Vagina (tissue), 2 donors: Measurements from ENCODE around the gene MIEN1. TPM values are rescaled to one million over a fixed set of nuclear protein-coding genes. Genes with fewer than 3 reads are reported as not detected.
"Not testable (repeated sequence)": the region's sequence is repeated elsewhere in the genome, so short reads cannot be mapped to it uniquely, and the experiment has no call there.

Experiments used
- DNase-seq, 2 donors: peaks; one replicate each; pipeline ENCODE4 v3.0.0-alpha.2; 2017; ENCODE audit errors: extremely low spot score in 2 of 2
- H3K27ac ChIP-seq: fragments of 200-600 bp; sonication (generic); one replicate; pipeline ENCODE4 v1.5.1; 2019
- H3K27me3 ChIP-seq: fragments of 200-600 bp; sonication (generic); one replicate; pipeline ENCODE4 v1.5.1; 2019
- H3K36me3 ChIP-seq, 2 donors: fragments of 200-600 bp; sonication (generic); one replicate each; pipeline ENCODE4 v1.5.1; 2017 to 2019
- H3K4me1 ChIP-seq: fragments of 200-600 bp; sonication (generic); one replicate; pipeline ENCODE4 v1.5.1; 2019
- H3K4me3 ChIP-seq, 2 donors: fragments of 200-600 bp; sonication (generic); 1 replicate in 1 of 2; 2 replicates in 1 of 2; pipeline ENCODE4 v1.5.1; 2016 to 2019
- H3K9me3 ChIP-seq: fragments of 200-600 bp; sonication (generic); one replicate; pipeline ENCODE4 v1.5.1; 2019
- POLR2A ChIP-seq, 2 donors: fragments of 450-650 bp; IDR thresholded peaks; one replicate each; pipeline ENCODE4 v1.6.1; 2017; ENCODE audit warnings: antibody characterized with exemption in 2 of 2, mild to moderate bottlenecking in 2 of 2, moderate library complexity in 2 of 2
- POLR2AphosphoS5 ChIP-seq, 2 donors: sonication (generic); formaldehyde crosslinking; IDR thresholded peaks; one replicate each; pipeline ENCODE4 v1.9.0; 2017; ENCODE audit warnings: antibody characterized with exemption in 2 of 2, mild to moderate bottlenecking in 2 of 2, low read depth in 1 of 2; ENCODE audit not compliant: insufficient read depth in 1 of 2
- intact Hi-C: fragments of 100-400 bp; cut with DNase I; formaldehyde crosslinking; loops from one replicate; pipeline ENCODE4 v1.15.1; 2023
- total RNA-seq: library from RNA; depleted of rRNA; stranded (reverse); fragments of >200 nt; gene quantifications from one replicate; pipeline ENCODE4 v1.2.3, GENCODE V29; 2016
- TF ChIP-seq, protein P1 (sequence below), 3 experiments: fragments of 450-650 bp in 2 of 3; fragments of 200-600 bp in 1 of 3; sonication (generic) in 1 of 3; IDR thresholded peaks; one replicate each; pipeline ENCODE4 v1.5.1; 2017 to 2019; ENCODE audit warnings: antibody characterized with exemption in 3 of 3, mild to moderate bottlenecking in 2 of 3, moderate library complexity in 2 of 3

The MIEN1 gene
- total RNA-seq, 1 donor from 2014 or later: 74.2 TPM

DNA sequence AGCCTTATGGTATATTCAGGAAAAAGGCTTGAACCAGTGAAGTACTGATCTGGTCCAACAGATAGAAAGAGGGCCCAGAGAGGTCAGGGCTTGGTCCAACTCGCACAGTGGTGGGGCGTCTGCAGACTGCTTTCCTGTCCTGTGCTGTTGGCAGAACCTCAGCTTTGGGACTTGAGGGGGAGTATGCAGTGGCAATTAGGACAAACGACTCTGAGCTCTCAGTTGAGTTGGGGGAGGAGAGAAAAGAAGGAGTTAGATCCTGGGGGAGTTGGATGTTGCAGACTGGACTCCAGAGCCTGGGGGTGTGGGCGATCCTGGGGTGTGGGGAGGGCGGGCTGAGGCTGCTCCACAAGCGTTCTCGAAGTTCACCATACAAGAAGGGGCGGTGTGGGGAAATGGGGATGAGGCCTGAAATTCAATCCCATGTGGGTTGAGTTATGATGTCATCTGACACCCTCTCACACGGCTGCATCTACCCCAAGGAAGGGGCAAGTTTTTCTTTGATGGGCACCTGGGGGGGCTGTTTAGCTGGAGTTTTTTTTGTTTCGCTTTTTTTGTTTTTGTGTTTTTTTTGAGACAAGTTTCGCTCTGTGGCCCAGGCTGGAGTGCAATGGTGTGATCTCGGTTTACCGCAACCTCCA, 22.0 kb upstream of the MIEN1 start:
- Histone ChIP-seq H3K27me3 (no peaks in the 10 kb centered on the region), H3K9me3 (no peaks in the 10 kb centered on the region), H3K36me3 (no peaks in the 10 kb centered on the region), H3K4me1 (peaks cover 27% of the 10 kb centered on the region), H3K27ac (no peak overlapping the region), H3K4me3 (no peak overlapping the region)
- DNase-seq: no peak
- TF ChIP-seq POLR2AphosphoS5 (IDR thresholded peaks at IDR 0.05; ENCODE audit: insufficient read depth in 1 of 2, low read depth in 1 of 2): no peak
- no peak for TF ChIP-seq POLR2A (IDR thresholded peaks at IDR 0.05)
- TF ChIP-seq, protein P1, sequence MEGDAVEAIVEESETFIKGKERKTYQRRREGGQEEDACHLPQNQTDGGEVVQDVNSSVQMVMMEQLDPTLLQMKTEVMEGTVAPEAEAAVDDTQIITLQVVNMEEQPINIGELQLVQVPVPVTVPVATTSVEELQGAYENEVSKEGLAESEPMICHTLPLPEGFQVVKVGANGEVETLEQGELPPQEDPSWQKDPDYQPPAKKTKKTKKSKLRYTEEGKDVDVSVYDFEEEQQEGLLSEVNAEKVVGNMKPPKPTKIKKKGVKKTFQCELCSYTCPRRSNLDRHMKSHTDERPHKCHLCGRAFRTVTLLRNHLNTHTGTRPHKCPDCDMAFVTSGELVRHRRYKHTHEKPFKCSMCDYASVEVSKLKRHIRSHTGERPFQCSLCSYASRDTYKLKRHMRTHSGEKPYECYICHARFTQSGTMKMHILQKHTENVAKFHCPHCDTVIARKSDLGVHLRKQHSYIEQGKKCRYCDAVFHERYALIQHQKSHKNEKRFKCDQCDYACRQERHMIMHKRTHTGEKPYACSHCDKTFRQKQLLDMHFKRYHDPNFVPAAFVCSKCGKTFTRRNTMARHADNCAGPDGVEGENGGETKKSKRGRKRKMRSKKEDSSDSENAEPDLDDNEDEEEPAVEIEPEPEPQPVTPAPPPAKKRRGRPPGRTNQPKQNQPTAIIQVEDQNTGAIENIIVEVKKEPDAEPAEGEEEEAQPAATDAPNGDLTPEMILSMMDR (IDR thresholded peaks at IDR 0.05): no peak
- intact Hi-C loops: loop anchor here (5.0 kb wide), 1 partner anchor 130 kb away; no protein-coding TSS in a partner anchor

- Histone ChIP-seq H3K4me3 (no peak overlapping the region), H3K36me3 (no peaks in the 10 kb centered on the region), H3K27me3 (no peaks in the 10 kb centered on the region), H3K4me1 (peaks cover 27% of the 10 kb centered on the region), H3K27ac (no peak overlapping the region), H3K9me3 (no peaks in the 10 kb centered on the region)
- intact Hi-C loops: loop anchor here (5.0 kb wide), 1 partner anchor 129 kb away; no protein-coding TSS in a partner anchor
- TF ChIP-seq POLR2AphosphoS5 (IDR thresholded peaks at IDR 0.05; ENCODE audit: insufficient read depth in 1 of 2, low read depth in 1 of 2) (no peak), POLR2A (IDR thresholded peaks at IDR 0.05) (no peak)
- TF ChIP-seq, protein P1 (IDR thresholded peaks at IDR 0.05): no peak
- no peak for DNase-seq
Observed at GRCh38 chr17:39751637-39752036, 21.3 kb upstream of the MIEN1 start.

DNA sequence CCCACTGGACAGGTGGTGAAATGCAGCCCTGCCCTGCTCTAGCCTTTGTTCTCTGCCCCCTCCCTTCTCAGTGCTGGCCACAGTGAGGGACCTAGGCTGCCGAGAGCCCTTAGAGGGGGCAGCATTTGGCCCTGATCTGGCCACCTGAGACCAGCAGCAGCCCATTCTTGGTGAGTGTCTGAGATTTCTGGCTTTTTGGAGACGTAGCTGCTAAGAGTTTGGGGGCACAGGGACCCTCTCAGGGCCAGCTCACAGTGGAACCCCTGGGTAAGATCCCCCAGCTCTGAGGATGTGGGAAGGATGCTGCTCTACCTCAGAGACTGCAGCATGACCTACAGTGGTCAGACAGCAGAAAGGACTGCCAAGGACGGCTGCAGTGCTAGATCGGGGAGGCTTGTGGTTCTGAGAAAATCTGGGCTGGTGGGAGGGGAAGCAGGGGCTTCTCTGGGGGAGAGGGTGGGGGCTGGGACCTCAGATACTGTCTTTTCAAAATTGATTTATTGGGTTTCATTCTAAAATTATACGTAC, 20.7 kb upstream of the MIEN1 start:
- Histone ChIP-seq H3K27me3 (no peaks in the 10 kb centered on the region), H3K9me3 (no peaks in the 10 kb centered on the region), H3K4me3 (no peak overlapping the region), H3K4me1 (peaks cover 27% of the 10 kb centered on the region), H3K27ac (no peak overlapping the region), H3K36me3 (no peaks in the 10 kb centered on the region)
- TF ChIP-seq, protein P1 (IDR thresholded peaks at IDR 0.05): no peak
- TF ChIP-seq POLR2A (IDR thresholded peaks at IDR 0.05) (no peak), POLR2AphosphoS5 (IDR thresholded peaks at IDR 0.05; ENCODE audit: insufficient read depth in 1 of 2, low read depth in 1 of 2) (no peak)
- DNase-seq: no peak
- intact Hi-C loops: loop anchor here (5.0 kb wide), 1 partner anchor 129 kb away; no protein-coding TSS in a partner anchor

DNA sequence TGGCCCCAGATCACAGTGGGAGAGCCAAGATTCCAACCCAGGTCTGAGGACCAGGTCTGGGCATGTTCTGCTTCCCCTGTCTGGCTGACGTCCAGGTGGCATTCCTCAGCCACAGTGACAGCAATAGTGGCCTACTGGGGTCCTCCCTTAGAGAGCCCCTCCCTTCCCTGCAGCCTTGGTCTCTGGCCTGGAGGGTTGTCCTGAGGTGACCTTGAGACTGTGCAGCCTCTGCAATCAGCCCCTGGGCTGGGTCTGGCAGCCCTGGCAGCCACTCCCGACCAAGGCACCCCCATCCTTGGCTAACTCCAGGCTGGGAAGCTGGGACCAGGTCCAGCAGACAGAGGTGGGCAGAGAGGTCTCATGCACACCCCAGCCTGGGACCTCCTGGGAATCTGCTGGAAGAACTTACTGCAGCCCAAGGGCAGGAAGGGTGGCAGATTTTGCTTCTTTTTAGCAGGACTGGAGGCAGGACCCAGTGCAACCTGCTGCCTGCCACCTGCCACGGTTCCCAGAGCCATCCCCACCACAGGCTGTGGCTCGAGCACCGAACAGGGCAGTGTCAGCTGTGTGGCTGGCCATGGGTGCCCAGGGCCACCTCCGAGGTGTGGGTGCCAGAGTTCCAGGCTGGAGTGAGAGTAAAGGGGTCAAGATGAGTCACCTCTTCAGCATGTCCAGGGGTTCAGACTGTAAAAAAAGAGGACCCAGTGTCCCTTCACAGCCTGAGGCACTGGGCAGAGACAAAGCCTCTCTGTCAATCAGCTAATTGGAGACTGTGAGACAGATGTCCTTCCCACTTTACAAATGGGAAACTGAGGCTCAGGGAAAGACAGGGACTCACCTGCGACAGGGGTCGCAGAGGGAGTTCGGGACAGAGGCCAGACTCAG, 20.0 kb upstream of the MIEN1 start:
- intact Hi-C loops: loop anchor here (5.0 kb wide), 1 partner anchor 128 kb away; no protein-coding TSS in a partner anchor
- no peak overlapping the region for H3K27ac ChIP-seq
- H3K4me1 ChIP-seq: peaks cover 20% of the 10 kb centered on the region
- no peak overlapping the region for H3K4me3 ChIP-seq
- H3K36me3 ChIP-seq: no peaks in the 10 kb centered on the region
- no peak for TF ChIP-seq POLR2AphosphoS5 (IDR thresholded peaks at IDR 0.05; ENCODE audit: insufficient read depth in 1 of 2, low read depth in 1 of 2)
- TF ChIP-seq POLR2A (IDR thresholded peaks at IDR 0.05): no peak
- TF ChIP-seq, protein P1 (IDR thresholded peaks at IDR 0.05): no peak
- no peaks in the 10 kb centered on the region for H3K9me3 ChIP-seq
- no peak for DNase-seq
- H3K27me3 ChIP-seq: no peaks in the 10 kb centered on the region

DNA sequence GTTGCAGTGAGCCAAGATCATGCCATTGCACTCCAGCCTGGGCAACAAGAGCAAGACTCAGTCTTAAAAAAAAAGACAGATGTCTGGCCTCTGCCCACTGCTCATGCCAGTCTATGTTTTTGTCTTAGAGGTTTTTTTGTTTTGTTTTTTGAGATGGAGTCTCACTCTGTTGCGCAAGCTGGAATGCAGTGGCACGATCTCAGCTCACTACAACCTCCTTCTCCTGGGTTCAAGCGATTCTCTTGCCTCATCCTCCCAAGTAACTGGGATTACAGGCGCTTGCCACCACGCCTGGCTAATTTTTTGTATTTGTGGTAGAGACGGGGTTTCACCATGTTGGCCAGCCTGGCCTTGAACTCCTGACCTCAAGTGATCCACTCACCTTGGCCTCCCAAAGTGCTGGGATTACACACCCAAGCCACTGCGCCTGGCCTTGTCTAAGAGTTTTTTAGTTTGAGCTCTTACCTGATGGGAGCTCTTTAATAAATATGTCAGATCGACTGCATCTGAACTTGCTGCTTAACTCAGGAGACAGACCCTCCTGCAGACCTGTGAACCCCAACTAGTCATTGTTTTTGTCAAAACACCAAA, 18.2 kb upstream of the MIEN1 start:
- DNase-seq, H3K4me1 ChIP-seq, H3K27me3 ChIP-seq, H3K4me3 ChIP-seq, H3K9me3 ChIP-seq, H3K27ac ChIP-seq, intact Hi-C loops, H3K36me3 ChIP-seq: not testable (repeated sequence)
